NCI-H345 (cell line): ENCODE data around the gene INTS3.
"Not testable (repeated sequence)": the region's sequence is repeated elsewhere in the genome, so short reads cannot be mapped to it uniquely, and the experiment has no call there.

Source experiments
- DNase-seq: peaks from one replicate; lab custom pipeline; 2025; lab: John Stamatoyannopoulos, UW

The INTS3 gene

GRCh38 chr1:153698923-153699714 lies 28.7 kb upstream of the INTS3 start:
- no peak for DNase-seq

DNA sequence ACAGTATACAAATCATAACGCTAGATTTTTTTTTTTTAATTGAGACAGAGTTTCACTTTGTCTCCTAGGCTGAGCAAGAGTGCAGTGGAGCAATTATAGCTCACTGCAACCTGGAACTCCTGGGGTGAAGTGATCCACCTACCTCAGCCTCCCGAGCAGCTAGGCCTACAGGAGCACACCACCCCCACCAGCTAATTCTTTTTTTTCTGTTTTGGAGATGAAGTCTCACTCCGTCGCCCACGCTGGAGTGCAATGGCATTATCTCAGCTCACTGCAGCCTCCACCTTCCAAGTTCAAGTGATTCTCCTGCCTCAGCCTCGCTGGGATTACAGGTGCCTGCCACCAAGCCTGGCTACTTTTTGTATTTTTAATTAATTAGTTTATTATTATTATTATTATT lies 28.1 kb upstream of the INTS3 start:
- no peak for DNase-seq

- DNase-seq, result no peak
These were observed 22.4 kb upstream of the INTS3 start for GRCh38 chr1:153705484-153705883.

DNA sequence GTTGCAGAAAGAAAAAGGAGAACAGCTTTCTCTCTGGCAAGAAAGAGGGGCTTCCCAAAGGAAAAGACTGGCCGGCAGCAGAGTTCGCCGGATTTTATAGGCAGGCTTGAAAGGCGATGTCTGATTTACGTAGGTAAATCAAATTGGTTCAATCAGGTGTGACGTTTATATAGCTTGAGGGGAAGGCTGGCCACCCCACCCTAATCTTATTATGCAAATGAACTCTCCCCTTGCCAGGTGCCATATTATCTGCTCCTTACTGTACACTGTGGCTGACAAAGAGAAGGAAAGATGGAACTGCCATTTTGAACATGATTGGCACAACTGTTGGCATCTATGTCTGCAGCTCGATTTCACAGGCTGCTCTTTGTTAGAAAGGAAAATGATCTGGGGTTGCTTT lies 16.8 kb upstream of the INTS3 start:
- no peak for DNase-seq

DNA sequence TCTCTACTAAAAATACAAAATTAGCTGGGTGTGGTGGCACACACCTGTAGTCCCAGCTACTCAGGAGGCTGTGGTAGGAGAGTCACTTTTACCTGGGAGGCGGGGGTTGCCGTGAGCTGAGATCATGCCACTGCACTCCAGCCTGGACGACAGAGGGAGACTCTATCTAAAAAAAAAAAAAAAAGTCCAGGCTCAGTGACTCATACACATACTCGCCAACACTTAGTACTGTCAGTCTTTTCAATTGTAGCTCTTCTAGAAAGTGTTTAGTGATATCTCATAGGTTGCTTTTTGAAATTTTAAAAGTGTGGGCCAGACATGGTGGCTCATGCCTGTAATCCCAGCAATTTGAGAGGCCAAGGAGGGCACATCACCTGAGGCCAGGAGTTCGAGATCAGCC lies 11.6 kb upstream of the INTS3 start:
- DNase-seq, result not testable (repeated sequence)

- no peak for DNase-seq
These were observed 10.5 kb upstream of the INTS3 start for GRCh38 chr1:153717330-153717729.

GRCh38 chr1:153723687-153724086 lies 4.2 kb upstream of the INTS3 start:
- DNase-seq, result no peak

GRCh38 chr1:153724634-153725033 lies 3.2 kb upstream of the INTS3 start:
- DNase-seq, result not testable (repeated sequence)

- DNase-seq, result peak; percentile 65
These were observed 636 bp downstream of the INTS3 start for GRCh38 chr1:153728305-153729066.

GRCh38 chr1:153730468-153730988 lies 2.7 kb downstream of the INTS3 start:
- no peak for DNase-seq

DNA sequence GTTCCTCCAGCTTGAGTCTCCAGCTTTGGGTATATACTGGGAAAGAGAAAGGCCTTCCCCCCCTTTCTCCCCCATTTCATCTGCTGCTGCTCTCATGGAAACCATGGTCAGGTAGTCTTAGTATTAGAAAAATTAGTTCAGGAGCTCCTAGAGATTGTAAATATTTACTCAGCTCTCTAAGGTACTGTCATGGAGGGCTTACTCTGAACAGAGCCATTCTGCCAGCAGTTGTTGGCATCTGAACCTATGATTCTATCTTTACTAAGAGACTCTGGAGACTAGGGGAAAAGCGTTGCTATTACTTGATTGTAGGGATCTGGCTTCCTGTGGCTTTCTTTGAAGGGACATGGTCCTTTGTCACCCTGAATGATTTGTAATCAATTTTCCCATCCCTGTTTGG lies 6.1 kb downstream of the INTS3 start:
- DNase-seq, result peak; percentile 76

- no peak for DNase-seq
These were observed 6.7 kb downstream of the INTS3 start for GRCh38 chr1:153734396-153735089.

DNA sequence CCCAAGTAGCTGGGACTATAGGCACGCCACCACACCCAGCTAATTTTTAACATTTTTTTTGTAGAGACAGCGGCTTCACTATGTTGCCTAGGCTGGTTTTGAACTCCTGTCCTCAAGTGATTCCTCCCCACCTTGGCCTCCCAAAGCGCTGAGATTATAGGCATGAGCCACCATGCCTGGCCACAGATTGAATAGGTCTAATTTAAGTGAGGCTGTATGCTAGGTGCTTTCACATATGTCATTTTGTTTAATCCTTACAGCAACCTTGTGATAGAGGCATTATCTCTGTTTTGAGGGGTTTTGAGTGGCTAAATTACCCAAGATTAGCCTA lies 7.2 kb downstream of the INTS3 start:
- no peak for DNase-seq

- DNase-seq, result no peak
These were observed 14.1 kb downstream of the INTS3 start for GRCh38 chr1:153741986-153742385.

- DNase-seq, result no peak
These were observed 14.7 kb downstream of the INTS3 start for GRCh38 chr1:153742411-153743142.

GRCh38 chr1:153745417-153745816 lies 17.6 kb downstream of the INTS3 start:
- DNase-seq, result no peak

DNA sequence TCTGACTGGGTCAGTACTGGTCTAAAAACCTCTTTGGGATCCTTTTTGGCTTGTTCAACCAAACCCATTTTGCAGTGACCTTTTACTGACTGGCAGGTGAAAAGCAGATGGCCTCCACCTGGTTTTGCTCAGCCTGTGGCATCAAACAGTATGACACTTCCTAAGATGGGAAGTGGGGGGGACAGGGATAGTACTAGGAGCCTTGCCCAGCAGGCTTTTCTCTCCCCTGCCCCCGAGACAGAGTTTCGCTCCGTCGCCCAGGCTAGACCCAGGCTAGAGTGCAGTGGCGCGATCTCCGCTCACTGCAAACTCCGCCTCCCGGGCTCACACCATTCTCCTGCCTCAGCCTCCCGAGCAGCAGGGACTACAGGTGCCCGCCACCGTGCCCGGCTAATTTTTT lies 18.3 kb downstream of the INTS3 start:
- DNase-seq, result no peak

GRCh38 chr1:153748903-153749302 lies 21.1 kb downstream of the INTS3 start:
- no peak for DNase-seq

GRCh38 chr1:153749408-153750005 lies 21.7 kb downstream of the INTS3 start:
- peak; percentile 87 for DNase-seq

GRCh38 chr1:153750026-153750995 lies 22.5 kb downstream of the INTS3 start:
- no peak for DNase-seq
